GM18870 (cell line): Measurements from ENCODE around the gene KLHL36.

ENCODE experiments used
- ATAC-seq: cut with Tn5 transposase; IDR thresholded peaks from one replicate; pipeline ENCODE4 v1.9.1; 2021; ENCODE audit warnings: moderate library complexity; ENCODE audit not compliant: unreplicated experiment

The KLHL36 gene

GRCh38 chr16:84641643-84642358 is 6.5 kb upstream of the KLHL36 start:
- no peak for ATAC-seq

- no peak for ATAC-seq
These were observed 5.1 kb upstream of the KLHL36 start for GRCh38 chr16:84643180-84643583.

GRCh38 chr16:84643674-84644073 is 4.6 kb upstream of the KLHL36 start:
- ATAC-seq = no peak

GRCh38 chr16:84648595-84649510 is 542 bp downstream of the KLHL36 start:
- ATAC-seq = no peak

GRCh38 chr16:84649511-84649861 is 1.2 kb downstream of the KLHL36 start:
- no peak for ATAC-seq

- no peak for ATAC-seq
These were observed 2.0 kb downstream of the KLHL36 start for GRCh38 chr16:84650062-84650991.

GRCh38 chr16:84652566-84652965 is 4.3 kb downstream of the KLHL36 start:
- ATAC-seq = no peak

- no peak for ATAC-seq
These were observed 5.9 kb downstream of the KLHL36 start for GRCh38 chr16:84654238-84654637.

GRCh38 chr16:84654998-84655397 is 6.7 kb downstream of the KLHL36 start:
- ATAC-seq = no peak

- ATAC-seq = no peak
These were observed 8.3 kb downstream of the KLHL36 start for GRCh38 chr16:84656649-84657048.

GRCh38 chr16:84657229-84657837 is 9.0 kb downstream of the KLHL36 start:
- ATAC-seq = no peak

GRCh38 chr16:84658690-84659089 is 10.4 kb downstream of the KLHL36 start:
- ATAC-seq = no peak

- no peak for ATAC-seq
These were observed 11.5 kb downstream of the KLHL36 start for GRCh38 chr16:84659656-84660300.

GRCh38 chr16:84660973-84661372 is 12.7 kb downstream of the KLHL36 start:
- no peak for ATAC-seq

GRCh38 chr16:84661418-84662060 is 13.2 kb downstream of the KLHL36 start:
- ATAC-seq = no peak

- ATAC-seq = no peak
These were observed 14.2 kb downstream of the KLHL36 start for GRCh38 chr16:84662471-84662870.

GRCh38 chr16:84663433-84664101 is 15.3 kb downstream of the KLHL36 start:
- peak; percentile 74 for ATAC-seq

GRCh38 chr16:84665359-84665758 is 17.0 kb downstream of the KLHL36 start:
- no peak for ATAC-seq

- no peak for ATAC-seq
These were observed 17.5 kb downstream of the KLHL36 start for GRCh38 chr16:84665843-84666242.
